Hematopoietic multipotent progenitor cell treated with erythropoietin and hydrocortisone succinate and interleukin-3 and kit ligand, for 6 days (in vitro differentiated cells): ENCODE data around the gene RRP36.

ENCODE experiments used
- DNase-seq: peaks from one replicate; pipeline ENCODE4 v3.0.0-alpha.2; 2015

Gene RRP36

GRCh38 chr6:43074847-43075669, 53.6 kb downstream of the RRP36 start:
- no peak for DNase-seq

DNA sequence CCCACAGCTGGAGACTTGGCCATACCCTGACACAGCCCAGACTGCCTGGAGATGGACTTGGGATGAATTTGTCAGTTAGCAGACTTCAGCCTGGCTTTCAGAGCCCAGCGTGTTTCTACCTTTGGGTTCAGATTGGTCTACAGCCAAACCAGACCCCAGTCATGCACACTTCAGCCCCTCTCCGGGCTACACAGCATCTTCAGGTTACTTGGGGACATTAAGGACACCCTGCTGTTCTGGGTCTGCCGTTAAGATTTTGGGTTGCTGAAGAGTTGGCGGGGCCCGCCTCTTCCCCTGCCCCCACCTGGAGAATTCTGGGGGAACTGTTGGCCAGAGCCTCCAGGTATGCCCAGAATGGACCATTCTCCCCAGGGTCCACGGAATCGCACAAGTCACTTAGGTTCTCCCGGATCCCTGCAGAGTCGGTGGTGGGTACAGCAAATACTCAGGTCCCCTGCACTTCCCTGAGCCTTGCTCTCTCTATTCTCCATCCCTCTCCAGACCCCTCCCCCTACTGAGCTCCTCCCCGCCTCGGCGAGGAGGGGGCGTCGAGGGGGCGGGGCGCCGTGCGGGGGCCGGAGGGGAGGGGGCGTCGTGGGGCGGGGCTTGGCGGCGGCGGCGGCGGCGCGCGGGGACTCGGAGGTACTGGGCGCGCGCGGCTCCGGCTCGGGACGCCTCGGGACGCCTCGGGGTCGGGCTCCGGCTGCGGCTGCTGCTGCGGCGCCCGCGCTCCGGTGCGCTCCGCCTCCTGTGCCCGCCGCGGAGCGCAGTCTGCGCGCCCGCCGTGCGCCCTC, 54.4 kb downstream of the RRP36 start, which contains the start of gene PTK7:
Gene PTK7 (plus strand): TSS at position 645 of the 794 bp plus-strand sequence. CDS start 175 bp downstream, outside the sequence.
- DNase-seq: peak; percentile 46

GRCh38 chr6:43076464-43077332, 55.3 kb downstream of the RRP36 start:
- DNase-seq: no peak

- no peak for DNase-seq
These were observed 55.9 kb downstream of the RRP36 start for GRCh38 chr6:43077333-43077809.

GRCh38 chr6:43077981-43078511, 56.6 kb downstream of the RRP36 start:
- DNase-seq: no peak

GRCh38 chr6:43078691-43079090, 57.3 kb downstream of the RRP36 start:
- DNase-seq: no peak
